ENCODE measurements around the gene DCPS.
A peak's percentile ranks its signal among the peaks of the same experiment; 100 is the strongest.

Gene DCPS

GRCh38 chr11:126352163-126352562 is 48.3 kb downstream of the DCPS start:
- H3K4me1 ChIP-seq (ENCODE audit: control insufficient read depth, low read depth, low read length), result peaks cover 25% of the 10 kb centered on the region
- H3K9ac ChIP-seq (ENCODE audit: low read length), result no peak overlapping the region
- no peak overlapping the region for H2BK15ac ChIP-seq (replicated peaks; ENCODE audit: low read depth)
- peaks cover 9% of the 10 kb centered on the region for H3K79me2 ChIP-seq (ENCODE audit: control insufficient read depth, insufficient read depth, low read length)
- no peak overlapping the region for H3K23ac ChIP-seq (ENCODE audit: low read length)
- H3K27ac ChIP-seq (ENCODE audit: low read depth, low read length), result no peak overlapping the region
- H3K18ac ChIP-seq (ENCODE audit: low read length), result no peak overlapping the region
- peaks cover 2% of the 10 kb centered on the region for H3K36me3 ChIP-seq (ENCODE audit: control insufficient read depth, insufficient read depth, low read length)
- no peak overlapping the region for H4K8ac ChIP-seq (ENCODE audit: low read depth, low read length)
- no peak overlapping the region for H3K4ac ChIP-seq (ENCODE audit: low read depth, low read length)
- DNase-seq, result no peak
- no peak overlapping the region for H4K5ac ChIP-seq (ENCODE audit: low read length)
- WGBS (ENCODE audit: extremely low coverage, insufficient coverage, low lambda C conversion rate), result no CpG with 5 or more reads among the region's 3 CpGs
- H2BK5ac ChIP-seq (ENCODE audit: low read length), result no peak overlapping the region
- H3K4me3 ChIP-seq (ENCODE audit: low read length), result no peak overlapping the region
- H2BK120ac ChIP-seq (ENCODE audit: low read depth, low read length), result no peak overlapping the region
- H3K56ac ChIP-seq (ENCODE audit: low read length), result no peak overlapping the region
- no peaks in the 10 kb centered on the region for H3K27me3 ChIP-seq (ENCODE audit: insufficient read depth, low read length, poor library complexity)
- H3K79me1 ChIP-seq (ENCODE audit: low read length), result peaks cover 23% of the 10 kb centered on the region
- no peak overlapping the region for H2AK5ac ChIP-seq (ENCODE audit: low read length)
- H3K4me2 ChIP-seq (ENCODE audit: low read length), result no peak overlapping the region

- peaks cover 22% of the 10 kb centered on the region for H3K79me1 ChIP-seq (ENCODE audit: low read length)
- no peak overlapping the region for H2BK15ac ChIP-seq (replicated peaks; ENCODE audit: low read depth)
- peak overlapping the region; percentile 54 for H3K9ac ChIP-seq (ENCODE audit: low read length)
- H3K23ac ChIP-seq (ENCODE audit: low read length), result no peak overlapping the region
- H3K18ac ChIP-seq (ENCODE audit: low read length), result peak overlapping the region; percentile 15
- H2BK120ac ChIP-seq (ENCODE audit: low read depth, low read length), result no peak overlapping the region
- peak; percentile 88 for DNase-seq
- no peak overlapping the region for H3K4ac ChIP-seq (ENCODE audit: low read depth, low read length)
- peak overlapping the region; percentile 71 for H3K56ac ChIP-seq (ENCODE audit: low read length)
- no peak overlapping the region for H3K4me3 ChIP-seq (ENCODE audit: low read length)
- H3K79me2 ChIP-seq (ENCODE audit: control insufficient read depth, insufficient read depth, low read length), result peaks cover 9% of the 10 kb centered on the region
- H4K5ac ChIP-seq (ENCODE audit: low read length), result no peak overlapping the region
- peak overlapping the region; percentile 28 for H3K4me2 ChIP-seq (ENCODE audit: low read length)
- no peak overlapping the region for H4K8ac ChIP-seq (ENCODE audit: low read depth, low read length)
- H3K4me1 ChIP-seq (ENCODE audit: control insufficient read depth, low read depth, low read length), result peaks cover 19% of the 10 kb centered on the region
- no peak overlapping the region for H2AK5ac ChIP-seq (ENCODE audit: low read length)
- H3K36me3 ChIP-seq (ENCODE audit: control insufficient read depth, insufficient read depth, low read length), result peaks cover 2% of the 10 kb centered on the region
- H3K27ac ChIP-seq (ENCODE audit: low read depth, low read length), result no peak overlapping the region
- 100% methylated on average over 1 of the region's 4 CpGs for WGBS (ENCODE audit: extremely low coverage, insufficient coverage, low lambda C conversion rate)
- no peaks in the 10 kb centered on the region for H3K27me3 ChIP-seq (ENCODE audit: insufficient read depth, low read length, poor library complexity)
- H2BK5ac ChIP-seq (ENCODE audit: low read length), result no peak overlapping the region
Observed at GRCh38 chr11:126352934-126353801, 49.3 kb downstream of the DCPS start.

- Histone ChIP-seq H4K5ac (ENCODE audit: low read length) (no peak overlapping the region), H3K4me2 (ENCODE audit: low read length) (peak overlapping the region; percentile 96), H3K79me2 (ENCODE audit: control insufficient read depth, insufficient read depth, low read length) (peaks cover 9% of the 10 kb centered on the region), H3K4ac (ENCODE audit: low read depth, low read length) (peak overlapping the region; percentile 98), H3K79me1 (ENCODE audit: low read length) (peaks cover 17% of the 10 kb centered on the region), H3K36me3 (ENCODE audit: control insufficient read depth, insufficient read depth, low read length) (peaks cover 2% of the 10 kb centered on the region), H2BK120ac (ENCODE audit: low read depth, low read length) (peak overlapping the region; percentile 75), H2BK15ac (replicated peaks; ENCODE audit: low read depth) (no peak overlapping the region), H3K18ac (ENCODE audit: low read length) (peak overlapping the region; percentile 79), H3K4me3 (ENCODE audit: low read length) (peak overlapping the region; percentile 93), H2AK5ac (ENCODE audit: low read length) (peak overlapping the region; percentile 63), H2BK5ac (ENCODE audit: low read length) (peak overlapping the region; percentile 98), H3K27me3 (ENCODE audit: insufficient read depth, low read length, poor library complexity) (no peaks in the 10 kb centered on the region), H3K56ac (ENCODE audit: low read length) (peak overlapping the region; percentile 98), H3K23ac (ENCODE audit: low read length) (peak overlapping the region; percentile 99), H4K8ac (ENCODE audit: low read depth, low read length) (peak overlapping the region; percentile 57), H3K27ac (ENCODE audit: low read depth, low read length) (peak overlapping the region; percentile 39), H3K4me1 (ENCODE audit: control insufficient read depth, low read depth, low read length) (peaks cover 12% of the 10 kb centered on the region), H3K9ac (ENCODE audit: low read length) (peak overlapping the region; percentile 99)
- peak; percentile 35 for DNase-seq
- no CpG with 5 or more reads among the region's 15 CpGs for WGBS (ENCODE audit: extremely low coverage, insufficient coverage, low lambda C conversion rate)
Observed at GRCh38 chr11:126354631-126355323, 50.9 kb downstream of the DCPS start.

GRCh38 chr11:126355324-126355925 is 51.6 kb downstream of the DCPS start, which contains the start of gene ST3GAL4:
TSS of gene ST3GAL4 (plus strand) at chr11:126355686. CDS start at chr11:126406156, 50,470 bp downstream.
- H3K4me1 ChIP-seq (ENCODE audit: control insufficient read depth, low read depth, low read length), result peaks cover 12% of the 10 kb centered on the region
- H3K9ac ChIP-seq (ENCODE audit: low read length), result peak within 1 kb of the TSS; percentile 99
- peak within 1 kb of the TSS; percentile 39 for H3K27ac ChIP-seq (ENCODE audit: low read depth, low read length)
- peak within 1 kb of the TSS; percentile 99 for H3K23ac ChIP-seq (ENCODE audit: low read length)
- no peak within 1 kb of the TSS for H4K5ac ChIP-seq (ENCODE audit: low read length)
- peak; percentile 91 for DNase-seq
- peak within 1 kb of the TSS; percentile 98 for H3K4ac ChIP-seq (ENCODE audit: low read depth, low read length)
- peak within 1 kb of the TSS; percentile 98 for H2BK5ac ChIP-seq (ENCODE audit: low read length)
- H3K56ac ChIP-seq (ENCODE audit: low read length), result peak within 1 kb of the TSS; percentile 98
- peak within 1 kb of the TSS; percentile 63 for H2AK5ac ChIP-seq (ENCODE audit: low read length)
- peaks cover 17% of the 10 kb centered on the region for H3K79me1 ChIP-seq (ENCODE audit: low read length)
- no peaks in the 10 kb centered on the region for H3K27me3 ChIP-seq (ENCODE audit: insufficient read depth, low read length, poor library complexity)
- H3K4me3 ChIP-seq (ENCODE audit: low read length), result peak within 1 kb of the TSS; percentile 93
- no CpG with 5 or more reads among the region's 71 CpGs for WGBS (ENCODE audit: extremely low coverage, insufficient coverage, low lambda C conversion rate)
- H3K18ac ChIP-seq (ENCODE audit: low read length), result peak within 1 kb of the TSS; percentile 79
- peak within 1 kb of the TSS; percentile 96 for H3K4me2 ChIP-seq (ENCODE audit: low read length)
- H3K36me3 ChIP-seq (ENCODE audit: control insufficient read depth, insufficient read depth, low read length), result peaks cover 2% of the 10 kb centered on the region
- peaks cover 9% of the 10 kb centered on the region for H3K79me2 ChIP-seq (ENCODE audit: control insufficient read depth, insufficient read depth, low read length)
- peak within 1 kb of the TSS; percentile 57 for H4K8ac ChIP-seq (ENCODE audit: low read depth, low read length)
- H2BK15ac ChIP-seq (replicated peaks; ENCODE audit: low read depth), result no peak within 1 kb of the TSS
- H2BK120ac ChIP-seq (ENCODE audit: low read depth, low read length), result peak within 1 kb of the TSS; percentile 75

GRCh38 chr11:126355926-126356897 is 52.4 kb downstream of the DCPS start:
- no peak overlapping the region for H2AK5ac ChIP-seq (ENCODE audit: low read length)
- H3K36me3 ChIP-seq (ENCODE audit: control insufficient read depth, insufficient read depth, low read length), result no peaks in the 10 kb centered on the region
- H3K23ac ChIP-seq (ENCODE audit: low read length), result peak overlapping the region; percentile 54
- H3K4me2 ChIP-seq (ENCODE audit: low read length), result peak overlapping the region; percentile 20
- peaks cover 12% of the 10 kb centered on the region for H3K4me1 ChIP-seq (ENCODE audit: control insufficient read depth, low read depth, low read length)
- H3K9ac ChIP-seq (ENCODE audit: low read length), result peak overlapping the region; percentile 52
- H2BK15ac ChIP-seq (replicated peaks; ENCODE audit: low read depth), result no peak overlapping the region
- H3K79me1 ChIP-seq (ENCODE audit: low read length), result peaks cover 17% of the 10 kb centered on the region
- no peak overlapping the region for H2BK120ac ChIP-seq (ENCODE audit: low read depth, low read length)
- H3K18ac ChIP-seq (ENCODE audit: low read length), result peak overlapping the region; percentile 29
- H2BK5ac ChIP-seq (ENCODE audit: low read length), result no peak overlapping the region
- peak; percentile 51 for DNase-seq
- H3K79me2 ChIP-seq (ENCODE audit: control insufficient read depth, insufficient read depth, low read length), result peaks cover 9% of the 10 kb centered on the region
- no peak overlapping the region for H3K27ac ChIP-seq (ENCODE audit: low read depth, low read length)
- H3K56ac ChIP-seq (ENCODE audit: low read length), result peak overlapping the region; percentile 83
- H4K5ac ChIP-seq (ENCODE audit: low read length), result no peak overlapping the region
- H3K4me3 ChIP-seq (ENCODE audit: low read length), result peak overlapping the region; percentile 49
- no peak overlapping the region for H3K4ac ChIP-seq (ENCODE audit: low read depth, low read length)
- H4K8ac ChIP-seq (ENCODE audit: low read depth, low read length), result no peak overlapping the region
- H3K27me3 ChIP-seq (ENCODE audit: insufficient read depth, low read length, poor library complexity), result no peaks in the 10 kb centered on the region
- no CpG with 5 or more reads among the region's 46 CpGs for WGBS (ENCODE audit: extremely low coverage, insufficient coverage, low lambda C conversion rate)

All from mesendoderm (in vitro differentiated cells).